Vagina (tissue), 2 donors: Measurements from ENCODE around the gene HES5.

ENCODE experiments used
- POLR2A ChIP-seq, 2 donors: fragments of 450-650 bp; IDR thresholded peaks; one replicate each; pipeline ENCODE4 v1.6.1; 2017; ENCODE audit warnings: antibody characterized with exemption in 2 of 2, mild to moderate bottlenecking in 2 of 2, moderate library complexity in 2 of 2
- POLR2AphosphoS5 ChIP-seq, 2 donors: sonication (generic); formaldehyde crosslinking; IDR thresholded peaks; one replicate each; pipeline ENCODE4 v1.9.0; 2017; ENCODE audit warnings: antibody characterized with exemption in 2 of 2, mild to moderate bottlenecking in 2 of 2, low read depth in 1 of 2; ENCODE audit not compliant: insufficient read depth in 1 of 2
- TF ChIP-seq, protein P1 (sequence below), 3 experiments: fragments of 450-650 bp in 2 of 3; fragments of 200-600 bp in 1 of 3; sonication (generic) in 1 of 3; IDR thresholded peaks; one replicate each; pipeline ENCODE4 v1.5.1; 2017 to 2019; ENCODE audit warnings: antibody characterized with exemption in 3 of 3, mild to moderate bottlenecking in 2 of 3, moderate library complexity in 2 of 3

DNA sequence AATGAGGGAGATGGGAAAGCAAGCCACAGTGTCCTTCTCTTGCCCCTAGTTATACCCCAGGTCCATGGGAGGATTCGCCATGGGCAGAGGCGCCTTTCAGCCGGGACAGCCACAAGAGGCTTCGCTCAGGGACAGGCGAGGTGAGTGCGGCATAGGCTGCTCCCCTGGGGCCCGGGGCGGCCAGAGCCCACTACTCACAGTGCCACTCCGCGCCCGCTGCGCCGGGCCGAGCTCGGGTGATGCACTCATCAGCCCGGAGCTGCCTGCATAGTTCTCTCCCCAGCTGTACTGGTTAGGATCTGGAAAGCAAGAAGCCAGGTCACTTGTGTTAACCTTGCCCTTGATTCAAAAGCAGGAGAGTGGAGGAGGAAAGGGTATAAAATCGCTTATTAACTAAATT, 12.1 kb downstream of the HES5 start:
- TF ChIP-seq, protein P1, sequence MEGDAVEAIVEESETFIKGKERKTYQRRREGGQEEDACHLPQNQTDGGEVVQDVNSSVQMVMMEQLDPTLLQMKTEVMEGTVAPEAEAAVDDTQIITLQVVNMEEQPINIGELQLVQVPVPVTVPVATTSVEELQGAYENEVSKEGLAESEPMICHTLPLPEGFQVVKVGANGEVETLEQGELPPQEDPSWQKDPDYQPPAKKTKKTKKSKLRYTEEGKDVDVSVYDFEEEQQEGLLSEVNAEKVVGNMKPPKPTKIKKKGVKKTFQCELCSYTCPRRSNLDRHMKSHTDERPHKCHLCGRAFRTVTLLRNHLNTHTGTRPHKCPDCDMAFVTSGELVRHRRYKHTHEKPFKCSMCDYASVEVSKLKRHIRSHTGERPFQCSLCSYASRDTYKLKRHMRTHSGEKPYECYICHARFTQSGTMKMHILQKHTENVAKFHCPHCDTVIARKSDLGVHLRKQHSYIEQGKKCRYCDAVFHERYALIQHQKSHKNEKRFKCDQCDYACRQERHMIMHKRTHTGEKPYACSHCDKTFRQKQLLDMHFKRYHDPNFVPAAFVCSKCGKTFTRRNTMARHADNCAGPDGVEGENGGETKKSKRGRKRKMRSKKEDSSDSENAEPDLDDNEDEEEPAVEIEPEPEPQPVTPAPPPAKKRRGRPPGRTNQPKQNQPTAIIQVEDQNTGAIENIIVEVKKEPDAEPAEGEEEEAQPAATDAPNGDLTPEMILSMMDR (IDR thresholded peaks at IDR 0.05) = no peak
- no peak for TF ChIP-seq POLR2AphosphoS5 (IDR thresholded peaks at IDR 0.05; ENCODE audit: insufficient read depth in 1 of 2, low read depth in 1 of 2)
- no peak for TF ChIP-seq POLR2A (IDR thresholded peaks at IDR 0.05)
